ENCODE measurements around the gene FTO.
"Not testable (repeated sequence)": the region's sequence is repeated elsewhere in the genome, so short reads cannot be mapped to it uniquely, and the experiment has no call there.

FTO gene

GRCh38 chr16:53703590-53704444 is at the start of gene FTO, which contains the start of gene RPGRIP1L:
Gene FTO, plus strand, starts transcription at chr16:53704156.
Gene RPGRIP1L, minus strand, starts transcription at chr16:53703859. Its CDS starts 3,136 bp downstream, at chr16:53700723.
- DNase-seq (ENCODE audit: low read depth in 1 of 2, low spot score in 1 of 2), result peak; percentile 79 to 98
- in situ Hi-C loops (cut with HindIII; ENCODE audit: low pct_unique_long_range_greater_than_20kb, low sequenced_read_pairs), result no loop called here
- no peak for TF ChIP-seq JUND (IDR thresholded peaks at IDR 0.05; ENCODE audit: low read depth)

GRCh38 chr16:53654946-53655345 is 49.0 kb upstream of the FTO start:
- in situ Hi-C loops (cut with HindIII; ENCODE audit: low pct_unique_long_range_greater_than_20kb, low sequenced_read_pairs), result no loop called here
- TF ChIP-seq JUND (IDR thresholded peaks at IDR 0.05; ENCODE audit: low read depth), result no peak
- no peak for DNase-seq (ENCODE audit: low read depth in 1 of 2, low spot score in 1 of 2)

- TF ChIP-seq JUND (IDR thresholded peaks at IDR 0.05; ENCODE audit: low read depth), result no peak
- DNase-seq (ENCODE audit: low read depth in 1 of 2, low spot score in 1 of 2), result no peak
- in situ Hi-C loops (cut with HindIII; ENCODE audit: low pct_unique_long_range_greater_than_20kb, low sequenced_read_pairs), result no loop called here
These were observed 41.9 kb upstream of the FTO start for GRCh38 chr16:53662072-53662471.

GRCh38 chr16:53664724-53665345 is 39.1 kb upstream of the FTO start:
- in situ Hi-C loops (cut with HindIII; ENCODE audit: low pct_unique_long_range_greater_than_20kb, low sequenced_read_pairs), result no loop called here
- no peak for TF ChIP-seq JUND (IDR thresholded peaks at IDR 0.05; ENCODE audit: low read depth)
- DNase-seq (ENCODE audit: low read depth in 1 of 2, low spot score in 1 of 2), result no peak

GRCh38 chr16:53666786-53667415 is 37.1 kb upstream of the FTO start:
- DNase-seq (ENCODE audit: low read depth in 1 of 2, low spot score in 1 of 2), result no peak
- in situ Hi-C loops (cut with HindIII; ENCODE audit: low pct_unique_long_range_greater_than_20kb, low sequenced_read_pairs), result no loop called here
- TF ChIP-seq JUND (IDR thresholded peaks at IDR 0.05; ENCODE audit: low read depth), result no peak

- in situ Hi-C loops (cut with HindIII; ENCODE audit: low pct_unique_long_range_greater_than_20kb, low sequenced_read_pairs), result no loop called here
- TF ChIP-seq JUND (IDR thresholded peaks at IDR 0.05; ENCODE audit: low read depth), result no peak
These were observed 35.1 kb upstream of the FTO start for GRCh38 chr16:53668869-53669268.

GRCh38 chr16:53672461-53672860 is 31.5 kb upstream of the FTO start:
- in situ Hi-C loops (cut with HindIII; ENCODE audit: low pct_unique_long_range_greater_than_20kb, low sequenced_read_pairs), result no loop called here
- TF ChIP-seq JUND (IDR thresholded peaks at IDR 0.05; ENCODE audit: low read depth), result no peak
- DNase-seq (ENCODE audit: low read depth in 1 of 2, low spot score in 1 of 2), result no peak

More at GRCh38 chr16:53668869-53669268, 35.1 kb upstream of the FTO start:
- no peak for DNase-seq (ENCODE audit: low read depth in 1 of 2, low spot score in 1 of 2)

GRCh38 chr16:53673189-53673588 is 30.8 kb upstream of the FTO start:
- no peak for TF ChIP-seq JUND (IDR thresholded peaks at IDR 0.05; ENCODE audit: low read depth)
- in situ Hi-C loops (cut with HindIII; ENCODE audit: low pct_unique_long_range_greater_than_20kb, low sequenced_read_pairs), result no loop called here
- DNase-seq (ENCODE audit: low read depth in 1 of 2, low spot score in 1 of 2), result no peak

- DNase-seq (ENCODE audit: low read depth in 1 of 2, low spot score in 1 of 2), result no peak
- in situ Hi-C loops (cut with HindIII; ENCODE audit: low pct_unique_long_range_greater_than_20kb, low sequenced_read_pairs), result no loop called here
- no peak for TF ChIP-seq JUND (IDR thresholded peaks at IDR 0.05; ENCODE audit: low read depth)
These were observed 25.8 kb upstream of the FTO start for GRCh38 chr16:53678155-53678554.

GRCh38 chr16:53678756-53679343 is 25.1 kb upstream of the FTO start:
- no peak for TF ChIP-seq JUND (IDR thresholded peaks at IDR 0.05; ENCODE audit: low read depth)
- DNase-seq (ENCODE audit: low read depth in 1 of 2, low spot score in 1 of 2), result no peak
- in situ Hi-C loops (cut with HindIII; ENCODE audit: low pct_unique_long_range_greater_than_20kb, low sequenced_read_pairs), result no loop called here

- DNase-seq (ENCODE audit: low read depth in 1 of 2, low spot score in 1 of 2), result no peak
- in situ Hi-C loops (cut with HindIII; ENCODE audit: low pct_unique_long_range_greater_than_20kb, low sequenced_read_pairs), result no loop called here
These were observed 23.2 kb upstream of the FTO start for GRCh38 chr16:53680756-53681155.

GRCh38 chr16:53681354-53681753 is 22.6 kb upstream of the FTO start:
- in situ Hi-C loops (cut with HindIII; ENCODE audit: low pct_unique_long_range_greater_than_20kb, low sequenced_read_pairs), result no loop called here
- no peak for DNase-seq (ENCODE audit: low read depth in 1 of 2, low spot score in 1 of 2)
- no peak for TF ChIP-seq JUND (IDR thresholded peaks at IDR 0.05; ENCODE audit: low read depth)

More at GRCh38 chr16:53680756-53681155, 23.2 kb upstream of the FTO start:
- TF ChIP-seq JUND (IDR thresholded peaks at IDR 0.05; ENCODE audit: low read depth), result no peak

GRCh38 chr16:53685334-53685733 is 18.6 kb upstream of the FTO start:
- in situ Hi-C loops (cut with HindIII; ENCODE audit: low pct_unique_long_range_greater_than_20kb, low sequenced_read_pairs), result not testable (repeated sequence)

More at GRCh38 chr16:53685334-53685733, 18.6 kb upstream of the FTO start:
- DNase-seq (ENCODE audit: low read depth in 1 of 2, low spot score in 1 of 2), result not testable (repeated sequence)

Data from T47D (cell line).